Measurements from ENCODE around the gene WNT7A. TPM values are rescaled to one million over a fixed set of nuclear protein-coding genes. Genes with fewer than 3 reads are reported as not detected.
"Not testable (repeated sequence)": the region's sequence is repeated elsewhere in the genome, so short reads cannot be mapped to it uniquely, and the experiment has no call there.

Gene WNT7A
- under 1 TPM; under 0.01 TPM for total RNA-seq

GRCh38 chr3:13879946-13880810 is at the start of gene WNT7A:
TSS of gene WNT7A (minus strand) at chr3:13880071. CDS start at chr3:13879816, 255 bp downstream.
- no peak within 1 kb of the TSS for H3K4me3 ChIP-seq

GRCh38 chr3:13928741-13929140 is 48.9 kb upstream of the WNT7A start:
- H3K9me3 ChIP-seq: peaks cover 0 to 17% (median 0%) of the 10 kb centered on the region in 3 donors
- H3K4me3 ChIP-seq; H3K4me1 ChIP-seq; DNase-seq; H3K36me3 ChIP-seq (replicated peaks in 1 of 2; ENCODE audit: insufficient read depth in 1 of 2, low read depth in 2 of 2); ATAC-seq; intact Hi-C loops (cut with DNase I); H3K27me3 ChIP-seq; H3K27ac ChIP-seq: not testable (repeated sequence)
- WGBS, 2 donors: 85 to 88% methylated on average over 1 of the region's 1 CpG

More at GRCh38 chr3:13879946-13880810, at the start of gene WNT7A:
- intact Hi-C loops (cut with DNase I): loop anchor here (5.0 kb wide), 1 partner anchor 223 kb away; no protein-coding TSS in a partner anchor
- ATAC-seq (peak; percentile 31), DNase-seq (peak in 2 of 4 donors; percentile 18 to 33)
- H3K27me3 ChIP-seq: peaks cover 0 to 29% of the 10 kb centered on the region in 2 donors
- no peaks in the 10 kb centered on the region for H3K9me3 ChIP-seq
- H3K4me1 ChIP-seq: peaks cover 30% of the 10 kb centered on the region
- H3K36me3 ChIP-seq (replicated peaks in 1 of 2; ENCODE audit: insufficient read depth in 1 of 2, low read depth in 2 of 2): no peaks in the 10 kb centered on the region
- H3K27ac ChIP-seq: no peak within 1 kb of the TSS
- TF ChIP-seq CTCF (IDR thresholded peaks at IDR 0.05): peak in 6 of 7 experiments; percentile 32 to 62 (median 44)
- no peak for TF ChIP-seq POLR2A (IDR thresholded peaks at IDR 0.05)
- WGBS, 2 donors: 1% methylated on average over 51 of the region's 90 CpGs; no CpG with 5 or more reads in 1 of the 2 donors

GRCh38 chr3:13927295-13927694 is 47.4 kb upstream of the WNT7A start:
- ATAC-seq: no peak
- H3K27me3 ChIP-seq: no peaks in the 10 kb centered on the region
- no peak overlapping the region for H3K4me3 ChIP-seq
- intact Hi-C loops (cut with DNase I): no loop called here
- H3K36me3 ChIP-seq (replicated peaks in 1 of 2; ENCODE audit: insufficient read depth in 1 of 2, low read depth in 2 of 2): no peaks in the 10 kb centered on the region
- TF ChIP-seq POLR2A (IDR thresholded peaks at IDR 0.05): no peak
- TF ChIP-seq CTCF (IDR thresholded peaks at IDR 0.05): no peak
- no peak overlapping the region for H3K27ac ChIP-seq
- peaks cover 0 to 20% (median 0%) of the 10 kb centered on the region in 3 donors for H3K9me3 ChIP-seq
- 60 to 76% methylated on average over 7 of the region's 7 CpGs for WGBS, 2 donors
- no peaks in the 10 kb centered on the region for H3K4me1 ChIP-seq
- no peak for DNase-seq

GRCh38 chr3:13916375-13916774 is 36.5 kb upstream of the WNT7A start:
- intact Hi-C loops (cut with DNase I): no loop called here
- Histone ChIP-seq H3K36me3 (replicated peaks in 1 of 2; ENCODE audit: insufficient read depth in 1 of 2, low read depth in 2 of 2) (no peaks in the 10 kb centered on the region), H3K27ac (no peak overlapping the region), H3K9me3 (peaks cover 0 to 15% (median 0%) of the 10 kb centered on the region in 3 donors), H3K27me3 (no peaks in the 10 kb centered on the region), H3K4me1 (no peaks in the 10 kb centered on the region), H3K4me3 (no peak overlapping the region)
- DNase-seq: no peak
- TF ChIP-seq CTCF (IDR thresholded peaks at IDR 0.05) (no peak), POLR2A (IDR thresholded peaks at IDR 0.05) (no peak)
- WGBS, 2 donors: 65 to 78% methylated on average over 1 of the region's 1 CpG
- ATAC-seq: no peak

GRCh38 chr3:13902648-13903238 is 22.9 kb upstream of the WNT7A start:
- Histone ChIP-seq H3K36me3 (replicated peaks in 1 of 2; ENCODE audit: insufficient read depth in 1 of 2, low read depth in 2 of 2) (no peaks in the 10 kb centered on the region), H3K27ac (no peak overlapping the region), H3K9me3 (peaks cover 0 to 45% (median 0%) of the 10 kb centered on the region in 3 donors), H3K4me3 (no peak overlapping the region), H3K27me3 (no peaks in the 10 kb centered on the region), H3K4me1 (no peaks in the 10 kb centered on the region)
- intact Hi-C loops (cut with DNase I): no loop called here
- no peak for ATAC-seq
- 46 to 63% methylated on average over 1 of the region's 1 CpG for WGBS, 2 donors
- TF ChIP-seq POLR2A (IDR thresholded peaks at IDR 0.05) (no peak), CTCF (IDR thresholded peaks at IDR 0.05) (no peak)
- DNase-seq: no peak
